ENCODE results near the gene ATG10. TPM values are rescaled to one million over a fixed set of nuclear protein-coding genes. Genes with fewer than 3 reads are reported as not detected.

Gene ATG10
- polyA plus RNA-seq, 1 donor from 2014 or later = 12.1 TPM

GRCh38 chr5:82276800-82277612, 305.2 kb downstream of the ATG10 start:
- Histone ChIP-seq H3K79me2 (replicated peaks; ENCODE audit: insufficient read depth, low read length) (peaks cover 16% of the 10 kb centered on the region), H3K4me3 (ENCODE audit: low read length) (peak overlapping the region; percentile 97), H2AFZ (ENCODE audit: low read depth, low read length) (no peak overlapping the region), H3F3A (ENCODE audit: insufficient read depth, low read length, poor library complexity, severe bottlenecking) (no peaks in the 10 kb centered on the region), H3K9me3 (ENCODE audit: low read length) (no peaks in the 10 kb centered on the region), H3K9ac (ENCODE audit: low read length) (peak overlapping the region; percentile 91), H3K27me3 (ENCODE audit: insufficient read depth, low read depth, low read length) (no peaks in the 10 kb centered on the region), H3K27ac (ENCODE audit: low read length) (no peak overlapping the region), H3K9me2 (ENCODE audit: insufficient read depth, low read length) (no peaks in the 10 kb centered on the region), H3K36me3 (ENCODE audit: insufficient read depth, low read length) (peaks cover 6% of the 10 kb centered on the region), H3K4me2 (ENCODE audit: low read length) (peak overlapping the region; percentile 93), H4K20me1 (ENCODE audit: insufficient read depth) (no peaks in the 10 kb centered on the region)
- TF ChIP-seq CTCF (IDR thresholded peaks at IDR 0.05; ENCODE audit: poor library complexity, severe bottlenecking) (no peak), SMC3 (conservative IDR thresholded peaks at IDR 0.05; ENCODE audit: poor library complexity) (no peak), MXI1 (conservative IDR thresholded peaks at IDR 0.05; ENCODE audit: poor library complexity, severe bottlenecking) (no peak), EZH2 (IDR thresholded peaks at IDR 0.05; ENCODE audit: borderline replicate concordance, insufficient read depth, low read length, poor library complexity, severe bottlenecking) (no peak), EP300 (conservative IDR thresholded peaks at IDR 0.05; ENCODE audit: poor library complexity, severe bottlenecking) (no peak), TAF1 (IDR thresholded peaks at IDR 0.05; ENCODE audit: low read depth) (no peak), POLR2AphosphoS5 (IDR thresholded peaks at IDR 0.05) (no peak), RAD21 (conservative IDR thresholded peaks at IDR 0.05) (no peak), REST (IDR thresholded peaks at IDR 0.05; ENCODE audit: borderline replicate concordance) (no peak)

- Histone ChIP-seq H3K9me2 (ENCODE audit: insufficient read depth, low read length) (no peaks in the 10 kb centered on the region), H3K36me3 (ENCODE audit: insufficient read depth, low read length) (peaks cover 6% of the 10 kb centered on the region), H3F3A (ENCODE audit: insufficient read depth, low read length, poor library complexity, severe bottlenecking) (no peaks in the 10 kb centered on the region), H2AFZ (ENCODE audit: low read depth, low read length) (peak overlapping the region; percentile 95), H3K9ac (ENCODE audit: low read length) (peak overlapping the region; percentile 91), H3K27ac (ENCODE audit: low read length) (peak overlapping the region; percentile 88), H3K4me3 (ENCODE audit: low read length) (peak overlapping the region; percentile 97), H3K27me3 (ENCODE audit: insufficient read depth, low read depth, low read length) (no peaks in the 10 kb centered on the region), H3K79me2 (replicated peaks; ENCODE audit: insufficient read depth, low read length) (peaks cover 16% of the 10 kb centered on the region), H3K9me3 (ENCODE audit: low read length) (no peaks in the 10 kb centered on the region), H3K4me2 (ENCODE audit: low read length) (peak overlapping the region; percentile 93), H4K20me1 (ENCODE audit: insufficient read depth) (no peaks in the 10 kb centered on the region)
- TF ChIP-seq TAF1 (IDR thresholded peaks at IDR 0.05; ENCODE audit: low read depth) (no peak), RAD21 (conservative IDR thresholded peaks at IDR 0.05) (no peak), CTCF (IDR thresholded peaks at IDR 0.05; ENCODE audit: poor library complexity, severe bottlenecking) (no peak), POLR2AphosphoS5 (IDR thresholded peaks at IDR 0.05) (no peak)
Measured at GRCh38 chr5:82277613-82277986, 305.8 kb downstream of the ATG10 start.

Measured in neural cell (in vitro differentiated cells).